NCI-H2107 (cell line): Measurements from ENCODE around the gene SEMA3E.

ENCODE experiments used
- DNase-seq: peaks from one replicate; lab custom pipeline; 2025; lab: John Stamatoyannopoulos, UW

The SEMA3E gene

DNA sequence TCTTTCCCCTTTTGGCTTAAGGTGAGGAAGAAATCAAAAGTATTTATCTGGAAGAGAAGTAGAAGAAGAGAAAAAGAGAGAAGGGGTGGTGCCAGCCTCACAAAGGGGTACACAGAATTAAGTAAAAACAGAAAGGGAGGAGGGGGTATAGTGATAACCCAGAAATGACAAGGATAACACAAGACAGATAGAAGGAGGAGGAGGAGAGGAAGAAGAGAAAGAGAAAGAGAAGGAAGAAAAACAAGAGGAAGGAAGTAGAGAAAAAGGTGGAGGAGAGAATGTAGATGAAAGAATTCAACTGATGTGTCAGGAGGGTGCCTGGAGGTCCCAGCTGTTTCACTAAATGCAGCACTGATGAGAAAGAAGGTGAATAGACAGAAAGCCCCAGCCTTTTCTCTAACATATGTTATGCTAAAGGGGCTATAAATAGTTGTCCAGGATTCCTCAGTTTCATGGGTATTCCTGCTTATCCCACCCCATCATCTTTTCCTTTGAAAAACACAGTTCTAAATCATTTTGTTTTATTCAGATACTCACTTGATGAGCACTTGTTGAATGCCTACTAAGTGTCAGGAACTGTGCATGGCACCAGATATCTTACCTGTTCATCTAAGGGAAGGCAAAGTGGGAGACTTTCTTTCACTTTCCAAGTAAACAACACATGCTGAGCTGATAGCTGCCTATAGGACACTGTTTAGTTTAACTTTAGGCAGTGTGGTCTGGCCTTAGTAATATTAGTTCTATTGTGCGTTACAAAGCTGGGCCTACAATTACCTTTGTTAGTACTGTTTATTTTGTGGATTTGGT is 8.0 kb downstream of the SEMA3E start:
- DNase-seq, result no peak

DNA sequence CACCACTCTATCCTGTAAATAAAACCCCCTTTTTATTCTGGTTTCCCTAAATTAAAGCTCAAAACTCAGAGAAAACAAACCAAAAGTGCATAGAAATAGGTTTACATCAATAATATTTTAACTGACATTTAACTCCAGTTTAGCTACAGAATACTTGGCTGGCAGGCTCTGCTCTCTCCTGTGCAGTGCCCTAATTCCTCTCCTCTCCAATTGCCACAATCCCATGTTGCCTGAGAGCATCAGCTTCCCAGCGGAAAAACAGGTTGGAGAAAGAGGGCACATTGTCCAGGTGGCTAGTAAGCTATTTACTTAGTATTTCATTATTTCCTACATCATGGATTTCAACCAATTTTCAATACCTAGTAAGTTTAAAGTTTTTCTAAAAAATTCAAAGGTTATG is 8.7 kb downstream of the SEMA3E start:
- DNase-seq, result no peak

DNA sequence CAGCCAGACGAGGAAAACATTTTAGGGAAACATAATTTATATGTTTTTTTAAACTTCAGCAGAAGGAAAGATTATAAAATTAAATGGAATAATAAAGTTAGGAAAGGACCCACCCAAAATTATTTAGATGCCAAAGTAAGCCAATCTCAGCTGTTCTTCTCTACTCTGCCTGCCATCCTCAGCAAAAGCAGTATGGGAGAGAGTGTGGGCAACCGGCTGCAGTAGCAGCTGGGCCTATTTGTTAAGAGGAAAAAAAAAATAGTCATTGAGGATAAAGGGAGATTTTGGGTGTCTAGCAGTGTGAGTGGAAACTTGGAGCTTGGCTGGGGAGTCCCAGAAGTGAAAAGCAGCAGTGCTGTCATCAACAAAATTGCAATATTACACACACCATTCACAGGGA is 15.4 kb downstream of the SEMA3E start:
- no peak for DNase-seq

DNA sequence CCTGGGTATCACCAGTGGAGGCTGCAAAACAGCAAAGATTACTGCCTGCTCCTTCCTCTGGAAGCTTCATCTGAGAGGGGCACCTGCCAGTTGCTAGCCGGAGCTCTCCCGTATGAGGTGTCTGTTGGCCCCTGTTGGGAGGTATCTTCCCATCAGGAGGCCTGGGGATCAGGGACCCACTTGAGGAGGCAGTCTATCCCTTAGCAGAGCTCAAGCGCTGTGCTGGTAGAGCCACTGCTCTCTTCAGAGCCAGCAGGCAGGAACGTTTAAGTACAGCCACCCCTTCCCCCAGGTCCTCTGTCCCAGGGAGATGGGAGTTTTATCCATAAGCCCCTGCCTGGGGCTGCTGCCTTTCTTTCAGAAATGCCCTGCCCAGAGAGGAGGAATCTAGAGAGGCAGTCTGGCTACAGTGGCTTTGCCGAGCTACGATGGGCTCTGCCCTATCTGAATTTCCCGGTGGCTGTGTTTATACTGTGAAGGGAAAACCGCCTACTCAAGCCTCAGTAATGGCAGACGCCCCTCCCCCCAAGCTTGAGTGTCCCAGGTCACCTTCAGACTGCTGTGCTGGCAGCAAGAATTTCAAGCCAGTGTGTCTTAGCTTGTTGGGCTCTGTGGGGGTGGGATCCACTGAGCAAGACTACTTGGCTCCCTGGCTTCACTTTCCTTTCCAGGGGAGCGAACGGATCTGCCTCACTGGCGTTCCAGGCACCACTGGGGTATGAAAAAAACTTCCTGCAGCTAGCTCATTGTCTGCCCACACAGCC is 19.6 kb downstream of the SEMA3E start:
- DNase-seq, result no peak

DNA sequence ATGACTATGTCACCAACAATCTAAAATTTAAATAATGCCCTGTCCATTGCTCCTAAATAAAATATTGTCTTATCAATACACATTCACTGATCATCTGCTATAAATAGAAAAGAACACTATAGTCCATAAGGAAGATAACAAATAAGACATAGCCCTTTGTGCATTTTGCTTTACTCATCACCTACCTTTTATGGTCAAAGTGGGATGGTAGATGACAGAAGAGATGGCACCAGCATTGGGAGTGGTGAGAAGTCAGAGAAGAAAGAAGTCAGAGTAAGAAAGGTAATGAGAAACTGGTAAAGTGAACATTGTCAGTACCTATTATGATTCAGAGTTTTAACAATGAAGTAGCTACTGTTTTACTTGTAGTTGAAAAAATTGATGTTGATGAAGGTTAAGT is 31.1 kb downstream of the SEMA3E start:
- DNase-seq, result no peak

DNA sequence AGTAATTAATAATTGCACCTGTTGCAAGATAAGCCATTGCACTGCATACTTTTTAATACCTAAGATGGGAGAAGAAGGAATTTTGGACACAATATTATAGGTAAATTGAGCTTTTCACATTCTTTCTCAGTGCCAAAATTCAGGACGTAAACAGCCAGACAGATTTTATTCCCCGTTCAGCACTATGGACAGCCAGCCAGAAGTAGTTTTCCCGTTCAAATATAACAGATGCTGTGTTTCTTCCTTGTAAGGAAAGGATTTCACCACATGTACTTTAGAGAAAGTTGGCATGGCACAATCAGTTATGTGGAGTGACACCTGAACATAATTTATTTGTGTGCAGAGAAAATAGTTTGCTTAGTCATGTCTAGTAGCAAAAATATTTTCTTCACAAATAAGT is 34.8 kb downstream of the SEMA3E start:
- no peak for DNase-seq

DNA sequence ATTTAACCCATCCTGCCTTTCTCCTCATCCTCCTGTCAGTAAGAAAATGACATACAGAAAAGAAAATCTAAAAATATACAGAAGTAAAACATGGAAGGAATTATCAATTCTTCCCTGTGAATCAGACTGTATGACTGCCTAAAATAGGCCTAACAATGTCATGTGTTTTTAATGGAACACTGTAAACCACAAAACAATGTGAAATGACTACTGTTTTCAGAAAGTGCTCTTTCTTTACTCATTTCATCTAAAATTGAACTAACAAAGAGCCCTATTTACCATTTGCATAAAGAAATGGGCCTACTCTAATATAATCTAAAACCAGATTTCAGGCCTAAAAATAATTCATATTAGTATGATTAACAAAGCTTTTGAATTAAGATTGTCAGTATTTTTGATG is 35.7 kb downstream of the SEMA3E start:
- no peak for DNase-seq

DNA sequence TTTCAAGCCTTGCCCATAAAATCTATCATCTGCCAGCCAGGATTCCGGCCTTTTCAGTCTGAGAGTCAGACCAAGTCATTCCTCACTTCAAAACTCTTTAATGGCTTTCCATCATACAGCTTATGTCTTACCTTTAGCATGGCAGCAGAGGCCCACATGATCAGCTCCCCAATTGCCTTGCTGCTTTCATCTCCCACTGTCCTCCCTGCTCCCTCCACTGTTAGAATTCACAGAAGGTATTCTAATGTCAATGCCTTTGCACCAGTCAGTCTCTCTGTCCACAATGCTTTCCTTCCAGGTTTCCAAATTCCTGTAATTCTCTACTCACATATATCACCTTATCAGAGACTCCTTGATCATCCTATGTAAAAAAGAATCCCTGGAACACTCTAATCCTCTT is 37.2 kb downstream of the SEMA3E start:
- DNase-seq, result no peak

DNA sequence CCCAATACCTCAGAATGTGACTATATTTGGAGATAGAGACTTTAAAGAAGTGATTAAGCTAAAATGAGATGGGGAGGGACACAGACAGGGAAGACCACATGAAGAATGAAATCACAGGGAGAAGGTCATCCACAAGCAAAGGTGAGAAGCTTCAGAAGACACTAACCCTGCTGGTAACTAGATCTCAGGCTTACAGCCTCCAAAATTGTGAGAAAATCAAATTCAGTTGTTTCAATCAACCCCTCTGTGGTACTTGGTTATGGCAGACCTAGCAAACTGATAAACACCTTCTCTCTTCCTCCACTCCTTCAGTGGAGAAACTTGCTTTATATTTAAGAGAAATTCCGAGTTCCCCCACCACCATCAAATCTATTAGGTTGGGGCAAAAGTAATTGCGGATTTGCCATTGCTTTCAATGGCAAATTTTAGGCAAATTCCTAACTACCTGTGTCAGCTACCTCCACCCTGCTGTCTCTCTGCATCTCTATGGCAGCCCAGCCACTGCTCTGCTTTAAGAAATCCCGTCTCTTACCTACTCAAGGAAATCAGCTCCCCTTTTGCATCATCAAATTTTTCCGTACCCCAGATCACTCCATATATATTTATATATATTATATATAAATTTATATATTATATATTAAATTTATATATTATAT is 38.2 kb downstream of the SEMA3E start:
- DNase-seq, result no peak

DNA sequence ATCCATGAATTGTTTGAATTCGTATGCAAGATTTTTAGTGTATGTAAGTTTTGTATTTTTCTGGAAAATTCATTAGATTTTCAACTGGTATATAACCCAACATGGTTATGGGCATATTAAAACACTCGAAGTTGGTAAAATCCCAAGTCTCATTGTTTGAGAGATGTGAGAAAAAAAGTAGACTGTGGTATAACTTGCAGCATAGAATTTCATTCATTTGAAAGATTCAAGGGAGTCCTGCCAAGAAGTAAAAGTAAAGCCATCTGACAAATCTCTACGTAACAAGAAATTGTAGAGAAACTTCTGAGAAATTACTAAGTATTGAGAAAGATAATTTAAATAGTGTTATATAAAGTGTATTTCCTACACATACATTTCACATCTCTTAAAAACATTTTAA is 40.2 kb downstream of the SEMA3E start:
- DNase-seq, result no peak

DNA sequence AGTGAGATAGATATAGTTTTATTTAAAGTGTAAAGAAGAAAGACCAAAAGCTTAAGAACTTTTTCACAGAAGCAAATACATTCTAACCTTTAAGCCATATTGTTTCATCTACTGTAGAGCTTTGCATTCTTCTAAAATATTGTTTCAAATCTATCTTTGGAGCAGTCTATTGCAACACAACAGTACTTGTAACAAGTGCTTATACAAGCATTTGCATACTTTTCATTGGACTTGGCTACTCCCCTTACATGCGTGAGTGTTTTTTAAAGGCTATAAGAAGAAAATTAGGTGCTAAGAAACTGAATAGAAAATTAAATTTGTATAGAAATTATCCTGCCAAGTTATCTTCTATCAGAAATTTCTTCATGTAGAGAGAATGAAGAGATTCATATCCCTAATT is 45.3 kb downstream of the SEMA3E start:
- DNase-seq, result no peak

DNA sequence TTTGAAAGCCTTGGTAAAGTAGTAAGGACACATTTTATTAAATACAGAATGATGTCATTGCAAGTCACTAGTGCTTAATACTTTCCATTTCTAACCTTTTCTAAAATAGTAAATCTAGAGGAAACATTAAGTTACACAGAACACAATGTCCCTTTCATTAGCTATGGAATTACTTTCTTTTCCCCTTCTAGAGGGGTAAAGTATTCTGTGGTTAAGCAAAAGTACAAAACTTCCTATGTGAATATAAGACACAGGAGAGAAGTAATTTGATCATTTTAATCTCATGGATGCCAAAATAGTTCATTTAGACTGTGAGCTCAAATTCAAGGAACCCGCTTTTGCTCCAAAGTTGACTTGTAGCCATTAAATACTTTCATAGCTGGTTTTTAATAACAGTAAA is 49.8 kb downstream of the SEMA3E start:
- DNase-seq, result no peak

DNA sequence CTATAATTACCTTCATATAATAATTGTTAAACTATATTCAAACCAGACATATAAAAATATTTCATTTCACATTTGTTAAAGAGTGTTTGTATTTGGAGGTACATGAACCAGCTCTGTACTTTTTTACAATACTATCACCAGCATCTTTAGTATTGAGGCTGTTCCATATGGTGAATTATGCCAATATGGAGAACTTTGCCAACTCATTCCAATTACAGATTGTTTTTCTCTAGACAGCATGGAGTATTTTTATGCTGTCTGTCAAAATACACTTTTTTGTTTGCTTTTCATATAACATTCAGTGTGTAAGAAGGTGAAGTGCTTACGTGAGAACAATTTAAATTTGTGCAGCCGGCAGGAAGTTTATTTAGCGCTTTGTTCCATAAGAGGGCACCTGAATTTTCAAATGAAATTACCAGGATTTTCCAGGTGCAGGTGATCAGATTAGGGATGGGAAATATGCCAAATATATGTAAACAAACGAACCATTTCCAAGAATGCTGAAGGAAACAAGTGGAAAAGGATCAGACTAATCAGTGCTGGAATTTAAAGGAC is 54.9 kb downstream of the SEMA3E start:
- DNase-seq, result no peak

DNA sequence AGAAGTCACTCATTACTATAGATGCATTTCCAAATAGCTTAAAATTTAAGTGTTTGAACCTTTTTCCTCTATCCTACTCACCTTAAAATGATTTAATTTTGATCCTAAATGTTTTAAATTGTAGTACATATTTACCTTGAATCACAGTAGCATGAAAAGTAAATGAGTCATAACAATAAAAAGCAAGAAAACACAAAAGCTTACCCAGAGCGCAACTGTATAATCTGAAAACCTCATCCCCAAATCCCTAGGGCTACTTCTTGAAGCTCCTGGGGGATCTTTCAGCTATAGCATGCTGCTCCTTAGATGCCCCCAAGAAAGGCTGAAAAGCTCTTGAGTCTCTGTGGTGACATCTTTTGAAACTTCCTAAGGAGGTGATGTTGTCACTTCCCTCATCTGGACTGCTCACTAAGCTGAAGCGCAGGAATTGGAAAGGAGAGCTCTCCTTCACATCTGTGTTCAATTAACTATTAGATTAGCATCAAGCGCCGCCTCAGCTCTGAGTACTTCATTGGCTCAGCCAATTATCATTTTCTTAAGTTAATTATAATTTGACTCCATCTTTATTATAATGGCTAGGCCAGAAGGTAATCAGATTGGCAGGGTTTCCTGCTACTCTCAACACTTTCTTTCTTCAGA is 60.2 kb downstream of the SEMA3E start:
- DNase-seq, result no peak

DNA sequence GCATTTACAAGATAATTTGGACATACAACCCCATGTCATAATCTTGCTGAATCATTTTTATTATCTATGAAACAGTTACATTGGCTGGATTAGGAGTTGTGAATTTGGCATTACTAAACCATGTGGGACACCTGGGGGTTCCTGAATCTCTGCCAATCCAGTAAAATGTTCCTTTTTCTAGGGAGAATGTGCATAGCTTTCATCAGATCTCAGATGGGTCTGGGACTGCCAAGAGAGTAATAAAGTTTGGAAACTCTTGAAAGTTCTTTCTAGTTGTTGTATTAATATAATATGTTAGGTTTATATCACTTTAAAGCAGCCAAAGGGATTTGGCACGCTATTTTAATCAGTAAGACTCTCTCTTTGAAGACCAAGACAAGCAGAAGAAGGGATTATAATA is 62.7 kb downstream of the SEMA3E start:
- no peak for DNase-seq

DNA sequence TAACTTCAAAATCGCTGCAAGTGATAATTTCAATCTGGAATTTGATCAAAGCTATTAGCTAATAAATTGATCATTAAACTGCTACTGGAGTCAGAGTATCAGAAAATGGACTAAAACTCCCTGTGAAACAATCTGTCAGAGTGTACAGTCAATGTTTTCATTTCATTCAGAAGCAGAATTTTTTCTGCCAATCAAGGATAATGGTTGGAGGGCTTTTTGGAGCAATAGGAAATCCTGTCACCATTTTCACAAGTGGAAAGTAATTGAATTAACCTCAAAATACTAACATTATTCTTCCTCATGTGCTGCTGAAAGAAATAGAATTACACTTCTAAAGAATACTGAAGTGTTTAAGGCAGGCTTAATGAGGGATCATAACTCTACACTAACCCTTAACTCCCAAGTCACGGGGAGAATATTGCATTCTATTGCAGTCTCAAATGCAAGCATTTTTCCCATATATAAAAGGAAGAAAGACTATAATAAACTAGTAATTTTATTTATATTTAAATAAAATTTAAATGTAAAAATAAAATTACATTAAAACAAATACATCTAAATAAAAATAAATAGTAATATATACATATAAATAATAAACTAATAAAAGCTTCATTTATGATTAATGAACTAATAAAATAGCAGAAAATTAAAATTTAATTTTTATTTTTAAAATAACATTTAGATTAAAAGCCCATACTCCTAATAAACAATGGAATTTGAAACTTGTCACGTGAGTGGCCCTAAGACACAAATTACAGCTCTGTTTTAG is 67.1 kb downstream of the SEMA3E start:
- no peak for DNase-seq

DNA sequence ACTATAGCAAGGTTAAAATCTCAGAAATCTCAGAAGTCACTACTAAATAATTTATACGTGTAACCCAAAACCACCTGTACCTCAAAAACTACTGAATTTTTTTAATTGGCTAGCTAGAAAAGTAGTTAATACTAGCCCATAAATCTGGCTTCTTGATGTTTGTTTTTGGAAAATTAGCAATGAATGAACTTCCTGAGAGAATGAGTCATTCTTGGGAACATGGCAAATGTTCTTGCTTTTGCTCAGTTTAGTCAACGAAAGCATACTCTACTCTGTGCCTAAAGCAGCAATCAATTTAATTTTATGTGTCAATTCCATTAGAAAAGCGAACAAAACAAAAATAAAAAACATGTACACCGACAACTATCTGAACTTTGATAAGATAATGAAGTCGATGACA is 69.2 kb downstream of the SEMA3E start:
- no peak for DNase-seq

DNA sequence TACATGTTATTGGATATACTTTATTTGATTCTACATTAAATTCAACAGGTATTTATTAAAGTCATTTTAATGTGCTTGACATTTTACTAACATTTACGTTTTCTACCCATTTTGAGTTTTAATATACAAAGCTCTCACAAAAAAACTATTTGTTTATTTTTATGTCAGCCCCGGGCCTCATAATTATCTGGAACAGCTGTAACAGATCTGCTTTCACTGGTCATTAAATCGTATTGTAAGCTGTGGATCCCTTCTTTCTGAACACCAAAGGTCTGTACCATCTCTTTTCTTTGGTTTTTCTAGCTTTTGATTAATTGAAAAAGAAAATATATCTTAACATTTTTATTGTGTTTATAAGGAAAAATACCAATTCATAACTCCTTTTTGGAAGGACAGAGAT is 73.5 kb downstream of the SEMA3E start:
- no peak for DNase-seq

DNA sequence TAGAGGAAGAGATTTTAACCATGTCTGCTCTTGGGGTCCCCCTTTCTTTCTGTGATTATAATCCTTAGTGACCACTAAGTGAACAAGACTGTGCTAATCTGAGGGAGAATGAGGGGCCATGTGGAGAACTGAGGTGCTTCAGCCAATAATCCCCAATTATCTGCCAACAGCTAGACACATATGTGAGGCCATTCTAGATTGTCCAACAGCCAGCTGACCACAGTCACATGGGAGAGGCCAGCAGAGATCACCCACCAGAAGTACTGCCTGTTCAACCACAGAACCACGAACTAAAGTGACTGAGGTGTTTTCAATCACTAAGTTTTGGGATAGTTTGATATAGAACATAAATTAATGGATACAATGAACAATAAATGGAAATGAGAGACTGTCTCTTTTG is 74.3 kb downstream of the SEMA3E start:
- DNase-seq, result no peak

DNA sequence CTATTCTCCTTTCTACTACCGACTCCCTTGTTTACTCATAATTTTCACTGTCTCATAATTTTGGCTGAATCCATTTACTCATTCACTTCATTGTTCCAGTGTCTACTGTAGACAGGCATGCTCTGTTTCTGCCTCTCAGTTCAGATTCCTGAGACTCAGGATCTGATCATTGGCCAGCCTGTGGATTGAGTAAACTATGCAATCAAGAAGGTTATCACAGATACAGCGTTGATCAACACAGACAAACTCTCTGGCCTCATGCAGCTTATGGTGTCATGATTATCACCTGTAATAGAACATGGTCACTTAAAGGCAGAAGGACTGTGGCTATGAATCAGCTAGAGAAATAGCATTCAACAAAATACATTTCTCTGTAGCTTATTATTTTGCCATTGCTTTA is 86.0 kb downstream of the SEMA3E start:
- no peak for DNase-seq

DNA sequence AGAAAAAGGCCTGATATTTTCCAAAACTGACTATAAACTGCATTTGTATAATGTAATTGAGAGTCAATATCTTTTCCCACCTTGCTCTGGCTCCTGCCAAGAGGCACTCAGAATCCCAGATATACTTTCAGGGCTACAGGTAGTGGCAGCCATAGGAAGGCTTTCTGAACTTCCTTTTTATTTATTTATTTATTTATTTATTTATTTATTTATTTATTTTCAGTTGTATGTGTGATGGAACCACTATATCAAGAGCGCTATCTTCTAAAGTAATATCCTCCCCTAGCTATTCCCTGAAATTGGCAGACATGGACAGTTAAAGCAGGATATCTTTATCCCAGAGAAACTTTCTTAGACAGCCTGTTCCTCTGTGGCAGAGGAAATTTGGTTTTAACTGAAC is 86.7 kb downstream of the SEMA3E start:
- DNase-seq, result no peak

DNA sequence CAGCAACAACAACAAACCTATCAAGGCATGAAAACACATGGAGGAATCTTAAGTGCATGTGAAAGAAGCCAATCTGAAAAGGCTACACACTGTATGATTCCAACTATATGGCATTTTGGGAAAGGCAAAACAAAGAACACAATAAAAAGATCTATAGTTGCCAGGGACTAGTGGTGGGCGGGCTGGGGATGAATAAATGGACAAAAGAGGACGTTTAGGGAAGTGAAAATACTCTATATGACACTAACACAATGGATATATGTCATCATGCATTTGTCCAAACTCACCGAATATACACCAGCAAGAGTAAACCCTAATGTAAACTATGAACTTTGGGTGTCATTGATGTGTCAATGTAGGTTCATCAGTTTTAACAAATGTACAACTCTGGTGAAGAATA is 89.1 kb downstream of the SEMA3E start:
- no peak for DNase-seq
